Left cardiac atrium (tissue), 4 donors: ENCODE results near the gene OR56A3. TPM values are rescaled to one million over a fixed set of nuclear protein-coding genes. Genes with fewer than 3 reads are reported as not detected.
"Not testable (repeated sequence)": the region's sequence is repeated elsewhere in the genome, so short reads cannot be mapped to it uniquely, and the experiment has no call there.

ENCODE experiments used
- ATAC-seq, 2 donors: fragments of 200-7000 bp; cut with Tn5 transposase; one replicate each; pipeline ENCODE4 v1.9.1; 2020; ENCODE audit warnings: mild to moderate bottlenecking in 2 of 2, moderate library complexity in 2 of 2
- DNase-seq: peaks from one replicate; pipeline ENCODE4 v3.0.0-alpha.2; 2020
- intact Hi-C, 2 donors: fragments of 100-400 bp; cut with DNase I; formaldehyde crosslinking; loops; one replicate each; pipeline versions ENCODE4 v1.14.1 to v1.15.1; 2022 to 2023
- long read RNA-seq: library from polyadenylated mRNA; unstranded; transcript quantifications from one replicate; pipeline ENCODE4 v2.0.0, GENCODE V29; 2021
- total RNA-seq, 2 donors: library from RNA; stranded (reverse); fragmentation: NEBNext Ultra II Directional; extraction: Animal tissue kit (Norgen Biotek cat#: 25700); gene quantifications; one replicate each; pipeline ENCODE4 v1.2.1, GENCODE V29; 2021
- donor health status: DM: no; HTN: yes; CAD: no.
- donor health status: DM: no; HTN: yes; CAD: no; lungs with severe emphysema.
- donor health status: DM: yes; HTN: yes; CAD: no.
- donor health status: Dilated cardiomyopathy.

Gene OR56A3, protein sequence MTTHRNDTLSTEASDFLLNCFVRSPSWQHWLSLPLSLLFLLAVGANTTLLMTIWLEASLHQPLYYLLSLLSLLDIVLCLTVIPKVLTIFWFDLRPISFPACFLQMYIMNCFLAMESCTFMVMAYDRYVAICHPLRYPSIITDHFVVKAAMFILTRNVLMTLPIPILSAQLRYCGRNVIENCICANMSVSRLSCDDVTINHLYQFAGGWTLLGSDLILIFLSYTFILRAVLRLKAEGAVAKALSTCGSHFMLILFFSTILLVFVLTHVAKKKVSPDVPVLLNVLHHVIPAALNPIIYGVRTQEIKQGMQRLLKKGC
- total RNA-seq = not detected
- long read RNA-seq = 0 reads

DNA sequence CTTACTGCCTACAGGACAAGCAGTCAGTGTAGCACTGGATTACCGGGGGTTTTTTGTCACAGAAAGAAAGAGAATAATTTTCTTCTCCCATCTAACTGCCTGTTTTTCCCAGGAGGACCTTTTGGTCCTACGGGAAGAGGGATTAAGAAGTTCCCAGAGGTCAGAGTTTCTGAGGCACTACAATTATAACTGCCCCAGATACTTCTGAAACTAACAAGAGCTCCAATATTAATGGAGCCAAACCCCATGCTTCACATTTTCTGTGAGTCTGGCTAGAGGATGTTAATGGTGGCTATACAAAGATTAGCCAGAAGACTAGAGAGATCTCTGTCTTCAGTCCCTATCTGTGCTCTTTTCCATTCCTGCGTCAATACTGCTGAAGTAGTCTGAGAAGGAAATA is at the start of gene OR56A3:
TSS of gene OR56A3 (plus strand) at position 301 of the 400 bp plus-strand sequence. CDS start 5,096 bp downstream, outside the sequence.
- DNase-seq (no peak), ATAC-seq (no peak)
- intact Hi-C loops = no loop called here

DNA sequence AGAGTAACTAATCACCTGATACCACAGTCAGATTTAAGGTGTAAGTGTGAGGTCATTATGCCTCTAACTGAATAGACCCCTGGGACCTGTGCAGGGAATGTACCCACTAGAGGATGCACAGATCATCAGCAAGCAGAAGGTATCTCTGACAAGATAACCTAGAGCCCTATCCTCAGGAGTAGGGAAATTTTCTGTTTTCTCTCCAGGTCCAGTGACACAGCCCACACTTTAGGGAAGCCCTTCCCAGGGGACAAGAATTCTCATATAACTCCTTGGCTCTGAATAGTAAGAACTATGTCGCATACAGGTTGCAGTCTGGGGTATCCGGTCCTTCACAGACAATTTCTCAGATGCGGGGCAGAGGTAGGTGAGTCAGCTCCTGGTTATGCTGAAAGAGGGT is 49.1 kb upstream of the OR56A3 start, which contains the start of gene OR52E5:
TSS of gene OR52E5 (plus strand) at position 301 of the 400 bp plus-strand sequence. CDS start 7,569 bp downstream, outside the sequence.
- no peak for ATAC-seq
- intact Hi-C loops = no loop called here
- no peak for DNase-seq

DNA sequence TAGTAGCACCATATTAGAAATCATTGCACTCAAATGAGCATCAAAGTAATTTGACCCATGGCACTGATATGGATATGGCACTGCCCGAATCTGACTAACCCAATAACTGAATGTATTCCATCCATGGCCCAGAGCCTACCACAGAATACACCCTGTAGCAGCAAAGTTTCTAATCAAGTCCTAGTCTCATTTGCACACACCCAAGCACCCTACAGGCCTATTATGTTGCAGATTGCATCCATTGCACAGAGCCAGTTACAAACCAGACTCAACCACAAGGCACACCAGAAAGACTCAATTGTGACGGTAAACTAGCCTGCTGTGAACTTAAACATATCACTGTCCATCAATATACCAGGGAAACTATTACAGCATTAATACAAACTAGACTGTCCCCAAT is 42.5 kb upstream of the OR56A3 start:
- intact Hi-C loops = no loop called here
- DNase-seq = no peak
- no peak for ATAC-seq

DNA sequence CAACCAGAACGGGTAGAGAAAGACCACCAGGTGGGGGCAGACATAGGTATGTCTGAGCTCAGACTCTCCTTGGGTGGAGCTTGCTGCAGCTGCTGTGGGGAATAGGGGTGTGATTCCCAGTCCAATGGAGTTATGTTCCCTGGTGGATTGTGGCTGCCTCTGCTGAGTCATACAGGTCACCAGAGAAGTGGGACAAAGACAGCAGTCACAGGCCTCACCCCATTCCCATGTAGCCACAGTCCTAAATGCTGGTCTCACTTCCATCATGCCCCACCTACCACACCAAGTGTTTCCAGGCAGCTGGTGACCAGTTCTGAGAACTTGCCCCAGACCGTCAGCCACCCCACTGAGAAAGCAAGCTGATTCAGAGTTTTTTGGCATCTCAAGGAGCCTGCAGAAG is 31.5 kb upstream of the OR56A3 start:
- intact Hi-C loops = no loop called here
- ATAC-seq (no peak), DNase-seq (no peak)

DNA sequence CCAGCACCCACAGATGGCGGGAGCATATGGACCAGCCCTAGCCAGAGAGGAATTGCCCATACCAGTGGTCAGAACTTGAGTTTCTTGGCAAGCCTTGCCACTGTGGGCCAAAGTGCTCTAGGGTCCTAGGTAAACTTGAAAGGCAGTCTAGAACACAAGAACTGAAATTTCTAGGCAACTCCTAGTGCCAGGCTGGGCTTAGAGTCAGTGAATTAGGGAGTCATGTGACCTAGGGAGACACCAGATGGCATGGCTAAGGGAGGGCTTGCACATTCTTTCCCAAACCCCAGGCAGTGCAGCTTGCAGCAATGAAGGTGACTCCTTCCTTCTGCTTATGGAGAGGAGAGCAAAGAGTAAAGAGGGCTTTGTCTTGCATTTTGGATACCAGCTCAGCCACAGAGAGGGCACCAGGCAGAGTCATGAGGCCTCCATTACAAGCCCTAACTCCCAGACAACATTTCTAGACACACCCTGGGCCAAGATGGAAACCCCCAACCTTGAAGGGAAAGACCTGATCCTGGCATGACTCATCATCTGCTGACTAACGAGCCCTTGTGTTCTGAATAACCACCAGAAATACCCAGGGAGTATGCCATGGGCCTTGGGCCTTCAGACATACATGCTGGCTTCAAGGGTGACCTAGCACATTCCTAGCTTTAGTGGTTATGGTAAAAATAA is 19.2 kb upstream of the OR56A3 start:
- intact Hi-C loops = no loop called here
- no peak for ATAC-seq
- no peak for DNase-seq

DNA sequence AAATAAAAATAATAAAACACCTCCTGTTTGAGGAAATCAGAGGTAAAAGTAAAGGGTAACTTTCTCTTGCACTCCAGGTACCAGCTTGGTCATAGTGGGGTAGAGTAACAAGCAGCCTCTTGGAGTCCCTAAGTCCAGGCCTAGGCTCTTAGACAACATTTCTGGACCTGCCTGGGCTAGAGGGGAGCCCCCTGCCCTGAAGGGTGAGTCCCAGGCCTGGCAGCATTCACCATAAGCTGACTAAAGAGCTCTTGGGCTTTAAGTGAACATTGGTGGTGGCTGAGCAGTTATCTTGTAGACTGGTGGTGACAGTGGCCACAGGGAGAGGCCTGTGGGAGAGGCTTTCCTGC is 18.6 kb upstream of the OR56A3 start:
- intact Hi-C loops = no loop called here
- DNase-seq (no peak), ATAC-seq (no peak)

DNA sequence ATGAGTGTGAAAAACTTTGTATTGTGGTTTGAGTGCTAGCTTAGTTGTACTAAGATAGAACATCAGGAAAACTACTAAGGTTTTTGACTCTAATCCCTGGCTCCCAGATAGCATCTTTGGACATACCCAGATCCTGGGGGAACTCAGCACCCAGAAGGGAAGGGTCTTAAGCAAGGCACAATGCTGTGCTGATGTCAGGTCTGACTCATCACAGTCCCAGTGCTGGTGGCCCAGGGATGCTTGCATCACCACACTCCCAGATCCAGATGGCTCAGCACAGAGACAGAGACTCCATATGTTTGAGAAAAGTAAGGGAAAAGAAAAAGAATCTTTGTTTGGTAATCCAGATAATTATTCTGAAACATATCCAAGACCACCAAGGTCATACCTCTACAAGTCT is 18.3 kb upstream of the OR56A3 start:
- intact Hi-C loops = no loop called here
- DNase-seq (no peak), ATAC-seq (no peak)

DNA sequence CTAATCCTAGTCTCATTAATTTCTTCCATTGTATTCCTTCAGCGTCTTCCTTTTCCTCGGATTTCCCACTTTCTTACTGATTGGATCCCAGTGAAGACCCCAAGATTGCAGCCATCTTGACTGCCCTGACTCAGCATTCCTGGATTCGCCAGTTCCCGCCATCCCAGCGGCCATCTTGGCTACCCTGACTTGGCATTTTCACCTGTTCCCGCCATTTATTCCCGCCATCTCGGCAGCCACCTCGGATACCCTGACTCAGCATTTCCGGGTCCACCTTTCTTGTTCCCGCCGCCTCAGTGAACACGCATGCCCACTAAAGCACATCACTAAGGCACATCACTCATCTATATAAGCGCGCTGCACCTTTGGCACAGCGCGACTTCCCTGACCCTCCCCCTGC is 13.8 kb upstream of the OR56A3 start:
- DNase-seq (no peak), ATAC-seq (no peak)
- intact Hi-C loops = no loop called here

DNA sequence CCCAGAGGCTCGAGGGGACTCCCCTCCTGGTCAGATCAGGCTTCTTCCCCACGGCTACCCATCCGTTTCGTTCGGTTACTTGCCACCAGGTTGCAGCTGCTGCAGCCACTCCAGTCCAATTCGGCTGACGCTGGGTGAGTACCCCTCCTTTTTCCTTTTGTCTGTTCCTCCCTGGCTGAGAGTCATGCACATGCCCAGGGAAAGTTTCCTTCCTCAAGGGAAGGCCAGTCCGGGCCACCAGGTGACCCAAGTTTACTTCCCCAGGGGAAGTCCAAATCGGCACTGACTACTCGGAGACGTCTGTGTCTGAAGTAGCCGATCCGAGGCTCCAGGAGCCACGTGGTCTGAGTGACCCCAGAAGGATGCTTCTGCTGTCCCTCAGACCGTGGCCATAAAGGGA is 13.2 kb upstream of the OR56A3 start:
- intact Hi-C loops = no loop called here
- no peak for ATAC-seq
- DNase-seq = no peak

DNA sequence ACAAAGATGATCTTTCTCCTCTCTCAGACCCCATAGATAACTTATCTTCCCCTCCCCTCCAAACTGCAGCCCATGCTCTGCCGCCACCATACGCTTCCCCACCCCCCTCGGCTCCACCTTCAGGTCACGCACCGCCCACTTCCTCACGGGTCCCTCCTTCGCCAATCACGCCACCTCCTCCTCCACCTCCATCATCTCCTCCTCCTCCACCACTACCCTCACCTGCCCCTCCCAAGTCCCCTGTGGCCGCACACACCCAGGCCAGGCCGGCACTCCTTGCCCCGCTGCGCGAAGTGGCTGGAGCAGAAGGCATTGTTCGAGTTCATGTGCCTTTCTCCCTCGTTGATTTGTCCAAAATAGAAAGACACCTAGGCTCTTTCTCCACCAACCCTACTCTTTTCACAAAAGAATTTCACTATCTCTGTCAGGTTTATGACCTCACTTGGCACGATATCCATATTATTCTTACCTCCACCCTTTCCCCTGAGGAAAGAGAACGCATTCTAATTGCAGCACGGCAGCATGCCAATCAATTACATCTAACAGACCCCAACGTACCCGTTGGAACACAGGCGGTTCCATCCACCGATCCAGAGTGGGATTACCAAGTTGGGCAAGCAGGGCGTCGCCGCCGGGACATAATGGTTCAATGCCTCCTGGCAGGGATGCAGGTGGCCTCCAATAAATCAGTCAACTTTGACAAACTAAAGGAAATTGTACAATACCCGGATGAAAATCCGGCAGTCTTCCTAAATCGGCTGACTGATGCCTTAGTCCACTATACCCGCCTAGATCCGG is 12.3 kb upstream of the OR56A3 start:
- intact Hi-C loops = no loop called here
- DNase-seq = no peak
- no peak for ATAC-seq

DNA sequence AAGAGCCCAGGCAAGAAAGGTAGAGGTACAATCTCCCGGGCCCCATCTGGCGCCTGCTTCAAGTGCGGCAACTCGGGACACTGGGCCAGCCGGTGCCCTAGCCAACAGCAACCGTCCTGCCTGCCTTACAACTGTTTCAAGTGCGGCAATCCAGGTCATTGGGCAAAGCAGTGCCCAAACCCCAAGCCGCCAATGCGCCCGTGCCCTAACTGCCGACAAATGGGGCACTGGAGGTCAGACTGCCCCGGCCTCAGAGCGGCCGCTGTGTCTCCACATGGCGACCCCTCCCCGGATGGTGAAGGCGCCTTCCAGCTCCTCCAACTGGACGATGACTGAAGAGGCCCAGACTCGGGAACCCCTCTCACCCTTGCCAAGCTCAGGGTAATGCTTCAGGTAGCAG is 11.4 kb upstream of the OR56A3 start:
- DNase-seq = no peak
- no peak for ATAC-seq
- intact Hi-C loops = no loop called here

DNA sequence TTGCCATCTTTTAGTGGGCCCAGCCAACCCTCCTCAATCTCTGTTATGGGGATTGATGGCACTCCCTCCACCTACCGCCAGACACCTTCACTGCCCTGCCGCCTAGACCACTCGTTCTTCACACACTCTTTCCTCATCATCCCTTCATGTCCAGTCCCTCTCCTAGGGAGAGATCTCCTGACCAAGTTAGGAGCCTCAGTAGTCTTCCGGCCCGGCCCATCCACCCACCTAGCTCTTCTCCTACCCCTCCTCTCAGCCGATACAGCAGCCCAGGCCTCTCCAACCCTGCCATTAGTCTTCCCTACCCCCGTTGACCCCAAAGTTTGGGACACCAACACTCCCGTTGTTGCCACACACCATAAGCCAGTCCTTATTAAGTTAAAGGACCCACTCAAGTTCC is 11.0 kb upstream of the OR56A3 start:
- DNase-seq (no peak), ATAC-seq (no peak)
- intact Hi-C loops = no loop called here

DNA sequence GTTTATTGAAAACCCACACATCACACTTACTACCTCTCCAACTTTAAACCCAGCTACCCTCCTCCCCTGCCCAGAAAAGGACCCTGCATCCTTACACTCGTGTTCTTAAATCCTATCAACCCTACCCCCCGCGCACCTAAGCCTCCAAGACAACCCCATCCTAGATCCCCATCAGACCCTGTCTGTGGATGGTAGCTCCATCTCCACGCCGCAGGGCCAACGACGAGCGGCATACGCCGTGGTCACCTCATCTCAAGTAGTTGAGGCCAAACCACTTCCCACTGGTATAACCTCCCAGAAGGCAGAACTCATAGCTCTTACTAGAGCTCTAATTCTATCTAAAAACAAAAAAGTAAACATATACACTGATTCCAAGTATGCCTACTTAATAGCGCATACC is 9.4 kb upstream of the OR56A3 start:
- intact Hi-C loops = no loop called here
- DNase-seq = no peak

DNA sequence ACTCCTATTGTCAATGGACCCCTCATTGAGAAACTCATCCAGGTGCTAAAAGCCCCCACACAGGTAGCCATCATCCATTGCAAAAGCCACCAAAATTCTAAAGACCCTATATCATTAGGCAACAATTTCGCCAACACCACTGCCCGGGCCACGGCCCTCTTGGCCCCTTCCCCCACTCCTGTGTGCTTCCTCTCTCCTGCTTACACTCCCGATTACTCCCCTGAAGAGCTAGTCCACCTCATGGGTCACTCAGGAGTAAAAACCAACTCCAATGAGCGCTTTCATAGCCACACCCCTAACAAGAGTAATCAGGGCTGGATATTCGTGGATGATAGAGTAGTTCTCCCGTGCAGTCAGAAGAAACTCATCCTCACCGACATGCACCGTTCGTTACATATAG is 8.9 kb upstream of the OR56A3 start:
- intact Hi-C loops = no loop called here
- no peak for ATAC-seq
- no peak for DNase-seq

More for the DNA sequence above, 9.4 kb upstream of the OR56A3 start:
- no peak for ATAC-seq

DNA sequence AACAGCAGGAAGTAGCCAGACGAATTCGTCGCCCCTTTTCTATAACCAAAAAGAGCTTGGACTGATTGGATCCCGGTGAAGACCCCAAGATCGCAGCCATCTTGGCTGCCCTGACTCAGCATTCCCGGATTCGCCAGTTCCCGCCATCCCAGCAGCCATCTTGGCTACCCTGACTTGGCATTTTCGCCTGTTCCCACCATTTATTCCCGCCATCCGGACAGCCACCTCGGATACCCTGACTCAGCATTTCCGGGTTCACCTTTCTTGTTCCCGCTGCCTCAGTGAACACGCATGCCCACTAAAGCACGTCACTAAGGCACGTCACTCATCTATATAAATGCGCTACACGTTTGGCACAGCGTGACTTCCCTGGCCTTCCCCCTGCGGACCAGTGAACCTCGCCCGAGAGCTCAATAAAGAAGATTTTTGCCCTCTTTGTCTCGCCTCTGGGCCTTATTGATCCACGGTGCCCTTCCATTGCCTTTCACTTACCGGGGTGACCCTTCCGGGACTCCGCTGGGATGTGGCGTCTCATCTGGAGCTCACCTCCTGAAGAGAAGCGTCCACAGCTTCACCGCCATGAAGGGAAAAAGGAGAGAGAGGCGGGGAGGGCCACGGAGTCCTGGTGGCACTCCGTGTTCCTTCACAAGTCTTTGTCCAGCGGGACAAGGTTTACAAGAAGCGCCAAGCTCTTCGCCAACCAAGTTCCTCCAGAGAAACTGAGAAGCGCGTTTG is 4.0 kb upstream of the OR56A3 start:
- intact Hi-C loops = no loop called here
- no peak for DNase-seq
- no peak for ATAC-seq

DNA sequence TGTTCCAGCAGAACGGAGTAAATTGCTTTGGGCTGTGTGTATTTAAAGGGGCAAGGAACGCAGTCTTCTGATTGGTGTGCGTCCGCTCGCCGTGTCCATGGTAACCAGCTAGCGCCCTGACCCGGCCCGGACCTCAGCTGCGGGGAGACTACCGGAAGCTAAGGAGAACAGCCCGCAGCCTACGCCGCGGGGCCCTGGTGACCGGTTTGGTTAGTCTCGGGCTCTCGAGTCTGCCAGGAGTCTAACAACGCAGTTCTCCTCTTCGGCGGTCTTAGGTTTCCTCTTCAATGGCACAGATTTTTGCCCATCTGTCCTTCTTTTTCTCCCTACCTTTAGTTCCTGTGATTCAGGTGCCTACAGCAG is 3.5 kb upstream of the OR56A3 start:
- intact Hi-C loops = no loop called here
- ATAC-seq = no peak
- DNase-seq = no peak

DNA sequence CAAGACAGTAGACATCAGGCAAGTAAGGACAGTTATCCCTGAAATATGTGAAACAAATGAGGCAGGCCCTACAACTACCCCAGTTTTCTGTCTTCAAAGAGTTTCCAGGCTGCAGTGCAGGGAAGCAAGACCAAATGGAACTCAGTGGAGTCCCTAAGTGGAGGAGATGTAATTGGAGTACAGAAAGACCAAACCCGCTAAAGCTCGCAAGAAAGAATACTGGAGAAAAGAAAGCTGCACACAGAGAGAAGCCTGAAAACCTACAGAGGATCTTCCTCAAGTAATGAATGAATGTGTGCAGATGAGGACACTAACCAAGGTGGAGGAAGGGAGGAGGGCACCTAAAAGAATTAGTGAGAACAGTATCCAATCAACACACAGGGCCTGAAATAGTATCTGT is 1.3 kb upstream of the OR56A3 start:
- ATAC-seq = no peak
- no peak for DNase-seq
- intact Hi-C loops = no loop called here

DNA sequence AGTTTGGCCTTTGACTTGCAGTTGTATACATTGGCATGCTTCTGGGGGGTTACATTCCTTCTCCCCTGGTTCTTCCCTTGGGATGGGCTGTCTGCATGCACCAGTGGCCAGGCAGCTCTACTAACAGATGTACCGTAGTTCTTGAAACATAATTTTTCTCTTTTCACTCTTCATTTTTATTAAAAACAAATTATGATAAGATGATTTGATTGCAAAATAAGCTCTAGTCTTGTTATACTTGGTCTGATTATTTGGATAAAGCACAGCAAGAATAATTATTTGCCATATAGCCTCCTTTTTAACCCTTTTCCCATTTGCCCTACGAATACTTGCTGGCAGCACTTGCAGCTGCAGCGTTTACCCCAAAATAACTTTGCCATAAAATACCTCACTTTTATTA is 13.5 kb downstream of the OR56A3 start:
- intact Hi-C loops = no loop called here
- no peak for DNase-seq
- no peak for ATAC-seq

DNA sequence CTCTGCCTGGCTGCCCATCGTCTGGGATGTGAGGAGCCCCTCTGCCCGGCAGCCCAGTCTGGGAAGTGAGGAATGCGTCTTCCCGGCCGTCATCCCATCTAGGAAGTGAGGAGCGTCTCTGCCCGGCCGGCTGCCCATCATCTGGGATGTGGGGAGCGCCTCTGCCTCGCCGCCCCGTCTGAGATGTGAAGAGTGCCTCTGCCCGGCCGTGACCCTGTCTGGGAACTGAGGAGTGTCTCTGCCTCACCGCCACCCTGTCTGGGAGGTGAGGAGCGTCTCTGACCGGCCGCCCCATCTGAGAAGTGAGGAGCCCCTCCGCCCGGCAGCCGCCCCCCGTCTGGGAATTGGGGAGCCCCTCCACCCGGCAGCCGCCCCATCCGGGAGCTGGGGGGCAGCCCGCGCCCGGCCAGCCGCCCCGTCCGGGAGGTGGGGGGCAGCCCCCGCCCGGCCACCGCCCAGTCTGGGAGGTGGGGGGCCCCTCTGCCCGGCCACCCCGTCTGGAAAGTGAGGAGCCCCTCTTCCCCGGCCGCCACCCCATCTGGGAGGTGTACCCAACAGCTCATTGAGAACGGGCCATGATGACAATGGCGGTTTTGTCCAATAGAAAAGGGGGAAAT is 18.8 kb downstream of the OR56A3 start:
- DNase-seq, intact Hi-C loops, ATAC-seq: not testable (repeated sequence)
